COLO829 (cell line): ENCODE measurements around the gene MTUS2.

Experiments
- DNase-seq: peaks from one replicate; pipeline ENCODE4 v3.0.0; 2012; ENCODE audit warnings: low spot score

The MTUS2 gene

GRCh38 chr13:29402166-29402636 lies 582.1 kb downstream of the MTUS2 start:
- no peak for DNase-seq

- DNase-seq: no peak
Measured at GRCh38 chr13:29405401-29405800, 585.3 kb downstream of the MTUS2 start.

GRCh38 chr13:29411481-29411880 lies 591.3 kb downstream of the MTUS2 start:
- DNase-seq: peak; percentile 25

GRCh38 chr13:29418026-29418425 lies 597.9 kb downstream of the MTUS2 start:
- DNase-seq: no peak

GRCh38 chr13:29421118-29421517 lies 601.0 kb downstream of the MTUS2 start:
- no peak for DNase-seq

GRCh38 chr13:29422015-29422414 lies 601.9 kb downstream of the MTUS2 start:
- no peak for DNase-seq

GRCh38 chr13:29423050-29423449 lies 602.9 kb downstream of the MTUS2 start:
- no peak for DNase-seq

- DNase-seq: no peak
Measured at GRCh38 chr13:29427937-29428309, 607.8 kb downstream of the MTUS2 start.

- no peak for DNase-seq
Measured at GRCh38 chr13:29428310-29429181, 608.4 kb downstream of the MTUS2 start.

GRCh38 chr13:29429286-29429900 lies 609.3 kb downstream of the MTUS2 start:
- no peak for DNase-seq

GRCh38 chr13:29434217-29434945 lies 614.2 kb downstream of the MTUS2 start:
- no peak for DNase-seq

- DNase-seq: no peak
Measured at GRCh38 chr13:29435125-29435911, 615.2 kb downstream of the MTUS2 start.

- DNase-seq: no peak
Measured at GRCh38 chr13:29436291-29436690, 616.2 kb downstream of the MTUS2 start.

- no peak for DNase-seq
Measured at GRCh38 chr13:29436721-29437280, 616.7 kb downstream of the MTUS2 start.

GRCh38 chr13:29438769-29439168 lies 618.6 kb downstream of the MTUS2 start:
- no peak for DNase-seq

GRCh38 chr13:29439601-29440388 lies 619.7 kb downstream of the MTUS2 start:
- DNase-seq: no peak

- no peak for DNase-seq
Measured at GRCh38 chr13:29441306-29441705, 621.2 kb downstream of the MTUS2 start.

- DNase-seq: no peak
Measured at GRCh38 chr13:29446016-29446415, 625.9 kb downstream of the MTUS2 start.

GRCh38 chr13:29448174-29448573 lies 628.0 kb downstream of the MTUS2 start:
- DNase-seq: no peak

GRCh38 chr13:29449726-29450125 lies 629.6 kb downstream of the MTUS2 start:
- DNase-seq: no peak

GRCh38 chr13:29451976-29452375 lies 631.8 kb downstream of the MTUS2 start:
- no peak for DNase-seq
